ENCODE measurements around the gene APOL3.

- TF ChIP-seq, protein P1, sequence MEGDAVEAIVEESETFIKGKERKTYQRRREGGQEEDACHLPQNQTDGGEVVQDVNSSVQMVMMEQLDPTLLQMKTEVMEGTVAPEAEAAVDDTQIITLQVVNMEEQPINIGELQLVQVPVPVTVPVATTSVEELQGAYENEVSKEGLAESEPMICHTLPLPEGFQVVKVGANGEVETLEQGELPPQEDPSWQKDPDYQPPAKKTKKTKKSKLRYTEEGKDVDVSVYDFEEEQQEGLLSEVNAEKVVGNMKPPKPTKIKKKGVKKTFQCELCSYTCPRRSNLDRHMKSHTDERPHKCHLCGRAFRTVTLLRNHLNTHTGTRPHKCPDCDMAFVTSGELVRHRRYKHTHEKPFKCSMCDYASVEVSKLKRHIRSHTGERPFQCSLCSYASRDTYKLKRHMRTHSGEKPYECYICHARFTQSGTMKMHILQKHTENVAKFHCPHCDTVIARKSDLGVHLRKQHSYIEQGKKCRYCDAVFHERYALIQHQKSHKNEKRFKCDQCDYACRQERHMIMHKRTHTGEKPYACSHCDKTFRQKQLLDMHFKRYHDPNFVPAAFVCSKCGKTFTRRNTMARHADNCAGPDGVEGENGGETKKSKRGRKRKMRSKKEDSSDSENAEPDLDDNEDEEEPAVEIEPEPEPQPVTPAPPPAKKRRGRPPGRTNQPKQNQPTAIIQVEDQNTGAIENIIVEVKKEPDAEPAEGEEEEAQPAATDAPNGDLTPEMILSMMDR (IDR thresholded peaks at IDR 0.05), result no peak
- TF ChIP-seq POLR2A (IDR thresholded peaks at IDR 0.05), result no peak
Measured at GRCh38 chr22:36097880-36098279, 62.7 kb downstream of the APOL3 start.

Measured in adrenal gland (tissue), 5 donors.